ENCODE data around the gene ZMYND10. TPM values are rescaled to one million over a fixed set of nuclear protein-coding genes. Genes with fewer than 3 reads are reported as not detected.
A peak's percentile ranks its signal among the peaks of the same experiment; 100 is the strongest.

The ZMYND10 gene
- total and polyA plus RNA-seq, 2 experiments from 2014 or later = 0.29 to 0.31 TPM

GRCh38 chr3:50293079-50293801 is 52.3 kb downstream of the ZMYND10 start:
- no peaks in the 10 kb centered on the region for H3K9me3 Mint-ChIP-seq
- Histone ChIP-seq H2AFZ (peak overlapping the region; percentile 89), H3K79me2 (replicated peaks; ENCODE audit: insufficient read depth) (peaks cover 17% of the 10 kb centered on the region), H3K27ac (ENCODE audit: low read depth) (peak overlapping the region; percentile 76; the same call in 1 of the 2 replicates), H3K4me1 (ENCODE audit: insufficient read depth) (peaks cover 7% of the 10 kb centered on the region), H4K20me1 (replicated peaks; ENCODE audit: insufficient read depth) (no peaks in the 10 kb centered on the region), H3K9me2 (ENCODE audit: insufficient read depth) (no peaks in the 10 kb centered on the region), H3K27me3 (ENCODE audit: insufficient read depth) (no peaks in the 10 kb centered on the region), H3K36me3 (ENCODE audit: insufficient read depth) (no peaks in the 10 kb centered on the region; the same call in 1 of the 2 replicates), H3K4me3 (peak overlapping the region; percentile 47), H3F3A (replicated peaks; ENCODE audit: low read depth) (0 out of 2 replicates have a peak, but pooled peaks cover 1% of the 10 kb centered on the region), H3K4me2 (peak overlapping the region; percentile 81)
- TF ChIP-seq ETS1 (IDR thresholded peaks at IDR 0.05) = no peak
- no peak for TF ChIP-seq EZH2 (IDR thresholded peaks at IDR 0.05; ENCODE audit: low read depth, unreplicated experiment)
- TF ChIP-seq, protein P1, sequence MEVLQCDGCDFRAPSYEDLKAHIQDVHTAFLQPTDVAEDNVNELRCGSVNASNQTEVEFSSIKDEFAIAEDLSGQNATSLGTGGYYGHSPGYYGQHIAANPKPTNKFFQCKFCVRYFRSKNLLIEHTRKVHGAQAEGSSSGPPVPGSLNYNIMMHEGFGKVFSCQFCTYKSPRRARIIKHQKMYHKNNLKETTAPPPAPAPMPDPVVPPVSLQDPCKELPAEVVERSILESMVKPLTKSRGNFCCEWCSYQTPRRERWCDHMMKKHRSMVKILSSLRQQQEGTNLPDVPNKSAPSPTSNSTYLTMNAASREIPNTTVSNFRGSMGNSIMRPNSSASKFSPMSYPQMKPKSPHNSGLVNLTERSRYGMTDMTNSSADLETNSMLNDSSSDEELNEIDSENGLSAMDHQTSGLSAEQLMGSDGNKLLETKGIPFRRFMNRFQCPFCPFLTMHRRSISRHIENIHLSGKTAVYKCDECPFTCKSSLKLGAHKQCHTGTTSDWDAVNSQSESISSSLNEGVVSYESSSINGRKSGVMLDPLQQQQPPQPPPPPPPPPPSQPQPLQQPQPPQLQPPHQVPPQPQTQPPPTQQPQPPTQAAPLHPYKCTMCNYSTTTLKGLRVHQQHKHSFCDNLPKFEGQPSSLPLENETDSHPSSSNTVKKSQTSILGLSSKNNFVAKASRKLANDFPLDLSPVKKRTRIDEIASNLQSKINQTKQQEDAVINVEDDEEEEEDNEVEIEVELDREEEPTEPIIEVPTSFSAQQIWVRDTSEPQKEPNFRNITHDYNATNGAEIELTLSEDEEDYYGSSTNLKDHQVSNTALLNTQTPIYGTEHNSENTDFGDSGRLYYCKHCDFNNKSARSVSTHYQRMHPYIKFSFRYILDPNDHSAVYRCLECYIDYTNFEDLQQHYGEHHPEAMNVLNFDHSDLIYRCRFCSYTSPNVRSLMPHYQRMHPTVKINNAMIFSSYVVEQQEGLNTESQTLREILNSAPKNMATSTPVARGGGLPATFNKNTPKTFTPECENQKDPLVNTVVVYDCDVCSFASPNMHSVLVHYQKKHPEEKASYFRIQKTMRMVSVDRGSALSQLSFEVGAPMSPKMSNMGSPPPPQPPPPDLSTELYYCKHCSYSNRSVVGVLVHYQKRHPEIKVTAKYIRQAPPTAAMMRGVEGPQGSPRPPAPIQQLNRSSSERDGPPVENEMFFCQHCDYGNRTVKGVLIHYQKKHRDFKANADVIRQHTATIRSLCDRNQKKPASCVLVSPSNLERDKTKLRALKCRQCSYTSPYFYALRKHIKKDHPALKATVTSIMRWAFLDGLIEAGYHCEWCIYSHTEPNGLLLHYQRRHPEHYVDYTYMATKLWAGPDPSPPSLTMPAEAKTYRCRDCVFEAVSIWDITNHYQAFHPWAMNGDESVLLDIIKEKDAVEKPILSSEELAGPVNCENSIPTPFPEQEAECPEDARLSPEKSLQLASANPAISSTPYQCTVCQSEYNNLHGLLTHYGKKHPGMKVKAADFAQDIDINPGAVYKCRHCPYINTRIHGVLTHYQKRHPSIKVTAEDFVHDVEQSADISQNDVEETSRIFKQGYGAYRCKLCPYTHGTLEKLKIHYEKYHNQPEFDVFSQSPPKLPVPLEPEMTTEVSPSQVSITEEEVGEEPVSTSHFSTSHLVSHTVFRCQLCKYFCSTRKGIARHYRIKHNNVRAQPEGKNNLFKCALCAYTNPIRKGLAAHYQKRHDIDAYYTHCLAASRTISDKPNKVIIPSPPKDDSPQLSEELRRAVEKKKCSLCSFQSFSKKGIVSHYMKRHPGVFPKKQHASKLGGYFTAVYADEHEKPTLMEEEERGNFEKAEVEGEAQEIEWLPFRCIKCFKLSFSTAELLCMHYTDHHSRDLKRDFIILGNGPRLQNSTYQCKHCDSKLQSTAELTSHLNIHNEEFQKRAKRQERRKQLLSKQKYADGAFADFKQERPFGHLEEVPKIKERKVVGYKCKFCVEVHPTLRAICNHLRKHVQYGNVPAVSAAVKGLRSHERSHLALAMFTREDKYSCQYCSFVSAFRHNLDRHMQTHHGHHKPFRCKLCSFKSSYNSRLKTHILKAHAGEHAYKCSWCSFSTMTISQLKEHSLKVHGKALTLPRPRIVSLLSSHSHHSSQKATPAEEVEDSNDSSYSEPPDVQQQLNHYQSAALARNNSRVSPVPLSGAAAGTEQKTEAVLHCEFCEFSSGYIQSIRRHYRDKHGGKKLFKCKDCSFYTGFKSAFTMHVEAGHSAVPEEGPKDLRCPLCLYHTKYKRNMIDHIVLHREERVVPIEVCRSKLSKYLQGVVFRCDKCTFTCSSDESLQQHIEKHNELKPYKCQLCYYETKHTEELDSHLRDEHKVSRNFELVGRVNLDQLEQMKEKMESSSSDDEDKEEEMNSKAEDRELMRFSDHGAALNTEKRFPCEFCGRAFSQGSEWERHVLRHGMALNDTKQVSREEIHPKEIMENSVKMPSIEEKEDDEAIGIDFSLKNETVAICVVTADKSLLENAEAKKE (CRISPR knock-in tag; IDR thresholded peaks at IDR 0.05) = no peak
- no peak for TF ChIP-seq POLR2AphosphoS5 (IDR thresholded peaks at IDR 0.05; ENCODE audit: low read depth)
- TF ChIP-seq, protein P2, sequence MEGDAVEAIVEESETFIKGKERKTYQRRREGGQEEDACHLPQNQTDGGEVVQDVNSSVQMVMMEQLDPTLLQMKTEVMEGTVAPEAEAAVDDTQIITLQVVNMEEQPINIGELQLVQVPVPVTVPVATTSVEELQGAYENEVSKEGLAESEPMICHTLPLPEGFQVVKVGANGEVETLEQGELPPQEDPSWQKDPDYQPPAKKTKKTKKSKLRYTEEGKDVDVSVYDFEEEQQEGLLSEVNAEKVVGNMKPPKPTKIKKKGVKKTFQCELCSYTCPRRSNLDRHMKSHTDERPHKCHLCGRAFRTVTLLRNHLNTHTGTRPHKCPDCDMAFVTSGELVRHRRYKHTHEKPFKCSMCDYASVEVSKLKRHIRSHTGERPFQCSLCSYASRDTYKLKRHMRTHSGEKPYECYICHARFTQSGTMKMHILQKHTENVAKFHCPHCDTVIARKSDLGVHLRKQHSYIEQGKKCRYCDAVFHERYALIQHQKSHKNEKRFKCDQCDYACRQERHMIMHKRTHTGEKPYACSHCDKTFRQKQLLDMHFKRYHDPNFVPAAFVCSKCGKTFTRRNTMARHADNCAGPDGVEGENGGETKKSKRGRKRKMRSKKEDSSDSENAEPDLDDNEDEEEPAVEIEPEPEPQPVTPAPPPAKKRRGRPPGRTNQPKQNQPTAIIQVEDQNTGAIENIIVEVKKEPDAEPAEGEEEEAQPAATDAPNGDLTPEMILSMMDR (conservative IDR thresholded peaks at IDR 0.05; ENCODE audit: low read depth in 2 of 2) = no peak
- TF ChIP-seq, protein P3, sequence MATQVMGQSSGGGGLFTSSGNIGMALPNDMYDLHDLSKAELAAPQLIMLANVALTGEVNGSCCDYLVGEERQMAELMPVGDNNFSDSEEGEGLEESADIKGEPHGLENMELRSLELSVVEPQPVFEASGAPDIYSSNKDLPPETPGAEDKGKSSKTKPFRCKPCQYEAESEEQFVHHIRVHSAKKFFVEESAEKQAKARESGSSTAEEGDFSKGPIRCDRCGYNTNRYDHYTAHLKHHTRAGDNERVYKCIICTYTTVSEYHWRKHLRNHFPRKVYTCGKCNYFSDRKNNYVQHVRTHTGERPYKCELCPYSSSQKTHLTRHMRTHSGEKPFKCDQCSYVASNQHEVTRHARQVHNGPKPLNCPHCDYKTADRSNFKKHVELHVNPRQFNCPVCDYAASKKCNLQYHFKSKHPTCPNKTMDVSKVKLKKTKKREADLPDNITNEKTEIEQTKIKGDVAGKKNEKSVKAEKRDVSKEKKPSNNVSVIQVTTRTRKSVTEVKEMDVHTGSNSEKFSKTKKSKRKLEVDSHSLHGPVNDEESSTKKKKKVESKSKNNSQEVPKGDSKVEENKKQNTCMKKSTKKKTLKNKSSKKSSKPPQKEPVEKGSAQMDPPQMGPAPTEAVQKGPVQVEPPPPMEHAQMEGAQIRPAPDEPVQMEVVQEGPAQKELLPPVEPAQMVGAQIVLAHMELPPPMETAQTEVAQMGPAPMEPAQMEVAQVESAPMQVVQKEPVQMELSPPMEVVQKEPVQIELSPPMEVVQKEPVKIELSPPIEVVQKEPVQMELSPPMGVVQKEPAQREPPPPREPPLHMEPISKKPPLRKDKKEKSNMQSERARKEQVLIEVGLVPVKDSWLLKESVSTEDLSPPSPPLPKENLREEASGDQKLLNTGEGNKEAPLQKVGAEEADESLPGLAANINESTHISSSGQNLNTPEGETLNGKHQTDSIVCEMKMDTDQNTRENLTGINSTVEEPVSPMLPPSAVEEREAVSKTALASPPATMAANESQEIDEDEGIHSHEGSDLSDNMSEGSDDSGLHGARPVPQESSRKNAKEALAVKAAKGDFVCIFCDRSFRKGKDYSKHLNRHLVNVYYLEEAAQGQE (IDR thresholded peaks at IDR 0.05; ENCODE audit: unreplicated experiment) = no peak
- no peak for TF ChIP-seq EZH2phosphoT487 (IDR thresholded peaks at IDR 0.05; ENCODE audit: unreplicated experiment)
- TF ChIP-seq STAT1 (IDR thresholded peaks at IDR 0.05; ENCODE audit: unreplicated experiment) = no peak
- no peak for TF ChIP-seq ZNF114 (CRISPR knock-in tag; IDR thresholded peaks at IDR 0.05)
- no peak for TF ChIP-seq JUNB (IDR thresholded peaks at IDR 0.05; ENCODE audit: unreplicated experiment)
- no peak for TF ChIP-seq NANOG (IDR thresholded peaks at IDR 0.05; ENCODE audit: borderline replicate concordance)
- TF ChIP-seq ZNF331 (CRISPR knock-in tag; IDR thresholded peaks at IDR 0.05; ENCODE audit: low read depth) = no peak
- TF ChIP-seq CREB1 (CRISPR knock-in tag; IDR thresholded peaks at IDR 0.05; ENCODE audit: low read depth) = no peak
- peak overlapping the region; percentile 98 for H3K27ac Mint-ChIP-seq
- no peak for ATAC-seq
- peaks cover 11% of the 10 kb centered on the region for H3K27me3 Mint-ChIP-seq (ENCODE audit: insufficient read depth, low read depth, poor library complexity)
- peak overlapping the region; percentile 86 for H3K4me3 Mint-ChIP-seq
- H3K4me1 Mint-ChIP-seq = peaks cover 14% of the 10 kb centered on the region
- peaks cover 32% of the 10 kb centered on the region for H3K36me3 Mint-ChIP-seq (ENCODE audit: low read depth)
- DNase-seq (ENCODE audit: low spot score) = no peak

Measured in GM23338 (cell line).